ENCODE data around the gene COX8A. TPM values are rescaled to one million over a fixed set of nuclear protein-coding genes. Genes with fewer than 3 reads are reported as not detected.

COX8A gene
- total and polyA plus RNA-seq, 10 donors = 181 to 698 (median 324) TPM

- Histone ChIP-seq H3K27ac (no peak overlapping the region), H3K4me3 (no peak overlapping the region), H3K4me1 (no peaks in the 10 kb centered on the region), H3K36me3 (no peaks in the 10 kb centered on the region), H3K27me3 (replicated peaks in 1 of 7) (no peaks in the 10 kb centered on the region), H3K9me3 (no peaks in the 10 kb centered on the region)
- 77 to 87% (median 83%) methylated on average over 12 of the region's 12 CpGs for WGBS, 5 donors
- DNase-seq = no peak
- no peak for TF ChIP-seq POLR2AphosphoS5 (IDR thresholded peaks at IDR 0.05)
- TF ChIP-seq, protein P1, sequence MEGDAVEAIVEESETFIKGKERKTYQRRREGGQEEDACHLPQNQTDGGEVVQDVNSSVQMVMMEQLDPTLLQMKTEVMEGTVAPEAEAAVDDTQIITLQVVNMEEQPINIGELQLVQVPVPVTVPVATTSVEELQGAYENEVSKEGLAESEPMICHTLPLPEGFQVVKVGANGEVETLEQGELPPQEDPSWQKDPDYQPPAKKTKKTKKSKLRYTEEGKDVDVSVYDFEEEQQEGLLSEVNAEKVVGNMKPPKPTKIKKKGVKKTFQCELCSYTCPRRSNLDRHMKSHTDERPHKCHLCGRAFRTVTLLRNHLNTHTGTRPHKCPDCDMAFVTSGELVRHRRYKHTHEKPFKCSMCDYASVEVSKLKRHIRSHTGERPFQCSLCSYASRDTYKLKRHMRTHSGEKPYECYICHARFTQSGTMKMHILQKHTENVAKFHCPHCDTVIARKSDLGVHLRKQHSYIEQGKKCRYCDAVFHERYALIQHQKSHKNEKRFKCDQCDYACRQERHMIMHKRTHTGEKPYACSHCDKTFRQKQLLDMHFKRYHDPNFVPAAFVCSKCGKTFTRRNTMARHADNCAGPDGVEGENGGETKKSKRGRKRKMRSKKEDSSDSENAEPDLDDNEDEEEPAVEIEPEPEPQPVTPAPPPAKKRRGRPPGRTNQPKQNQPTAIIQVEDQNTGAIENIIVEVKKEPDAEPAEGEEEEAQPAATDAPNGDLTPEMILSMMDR (IDR thresholded peaks at IDR 0.05 in 8 of 11, conservative IDR thresholded peaks at IDR 0.05 in 3 of 11) = no peak
- intact Hi-C loops (cut with DNase I; ENCODE audit: low total_unique reads) = no loop called here
Observed at GRCh38 chr11:63931876-63932275, 42.5 kb upstream of the COX8A start.

DNA sequence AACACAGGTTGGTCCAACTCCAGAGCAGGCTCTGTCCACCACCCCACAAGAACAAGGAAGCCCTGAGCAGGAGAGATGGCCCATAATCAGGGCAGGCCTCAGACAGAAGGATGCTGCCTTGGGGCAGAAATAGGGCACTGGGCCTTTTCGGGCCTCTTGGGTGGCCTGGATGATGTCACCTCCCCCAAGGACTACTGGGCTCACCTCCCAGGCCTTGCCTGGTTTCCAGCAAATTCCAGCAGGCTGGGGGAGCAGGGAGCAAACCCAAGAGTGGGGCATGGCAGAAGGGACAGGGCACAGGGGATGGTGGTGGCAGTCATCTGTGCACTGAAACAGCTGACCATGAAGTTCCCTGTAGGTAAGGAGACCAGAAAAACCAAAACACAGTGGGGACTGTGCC, 41.0 kb upstream of the COX8A start:
- Histone ChIP-seq H3K27ac (no peak overlapping the region), H3K4me3 (no peak overlapping the region), H3K9me3 (no peaks in the 10 kb centered on the region), H3K4me1 (peaks cover 0 to 10% (median 7%) of the 10 kb centered on the region in 6 donors), H3K27me3 (replicated peaks in 1 of 7) (no peaks in the 10 kb centered on the region), H3K36me3 (no peaks in the 10 kb centered on the region)
- no peak for DNase-seq
- 64 to 92% (median 83%) methylated on average over 1 of the region's 1 CpG for WGBS, 5 donors
- TF ChIP-seq POLR2AphosphoS5 (IDR thresholded peaks at IDR 0.05) (no peak), POLR2A (IDR thresholded peaks at IDR 0.05) (no peak)
- TF ChIP-seq, protein P1 (IDR thresholded peaks at IDR 0.05 in 8 of 11, conservative IDR thresholded peaks at IDR 0.05 in 3 of 11) = no peak
- intact Hi-C loops (cut with DNase I; ENCODE audit: low total_unique reads) = no loop called here

- Histone ChIP-seq H3K27me3 (replicated peaks in 1 of 7) (no peaks in the 10 kb centered on the region), H3K36me3 (peaks cover 0 to 5% (median 0%) of the 10 kb centered on the region in 6 donors), H3K9me3 (no peaks in the 10 kb centered on the region), H3K4me3 (peak overlapping the region; percentile 51 to 85 (median 73)), H3K4me1 (peaks cover 11 to 47% (median 34%) of the 10 kb centered on the region in 6 donors), H3K27ac (peak overlapping the region in 7 of 8 donors; percentile 41 to 87 (median 82))
- DNase-seq = peak; percentile 84
- whole genome bisulfite sequencing, 5 donors = 23 to 25% (median 23%) methylated on average over 30 of the region's 30 CpGs
- TF ChIP-seq, protein P1 (IDR thresholded peaks at IDR 0.05 in 8 of 11, conservative IDR thresholded peaks at IDR 0.05 in 3 of 11) = no peak
- TF ChIP-seq POLR2A (IDR thresholded peaks at IDR 0.05) = no peak
- TF ChIP-seq POLR2AphosphoS5 (IDR thresholded peaks at IDR 0.05) = no peak
- intact Hi-C loops (cut with DNase I; ENCODE audit: low total_unique reads) = no loop called here
Observed at GRCh38 chr11:63937713-63938478, 36.5 kb upstream of the COX8A start.
